OCI-LY1 (cell line): ENCODE results near the gene RAE1.

Experiments
- CTCF ChIP-seq: fragments of 200-600 bp; sonication (generic), shearing (Covaris generic); IDR thresholded peaks from 2 replicates; pipeline ENCODE4 v1.5.1; 2017; ENCODE audit warnings: mild to moderate bottlenecking, antibody characterized with exemption, low read length, moderate library complexity, mixed read lengths
- EZH2 ChIP-seq: fragments of 200-600 bp; sonication (generic), shearing (Covaris generic); IDR thresholded peaks from 2 replicates; pipeline ENCODE4 v1.8.0; 2017; ENCODE audit warnings: borderline replicate concordance, mixed run types, mild to moderate bottlenecking, antibody characterized with exemption, low read length, moderate library complexity, mixed read lengths

GRCh38 chr20:57313230-57313629 lies 37.8 kb upstream of the RAE1 start:
- TF ChIP-seq CTCF (no peak), EZH2 (no peak)
